Measurements from ENCODE around the gene EMID1.

The EMID1 gene

DNA sequence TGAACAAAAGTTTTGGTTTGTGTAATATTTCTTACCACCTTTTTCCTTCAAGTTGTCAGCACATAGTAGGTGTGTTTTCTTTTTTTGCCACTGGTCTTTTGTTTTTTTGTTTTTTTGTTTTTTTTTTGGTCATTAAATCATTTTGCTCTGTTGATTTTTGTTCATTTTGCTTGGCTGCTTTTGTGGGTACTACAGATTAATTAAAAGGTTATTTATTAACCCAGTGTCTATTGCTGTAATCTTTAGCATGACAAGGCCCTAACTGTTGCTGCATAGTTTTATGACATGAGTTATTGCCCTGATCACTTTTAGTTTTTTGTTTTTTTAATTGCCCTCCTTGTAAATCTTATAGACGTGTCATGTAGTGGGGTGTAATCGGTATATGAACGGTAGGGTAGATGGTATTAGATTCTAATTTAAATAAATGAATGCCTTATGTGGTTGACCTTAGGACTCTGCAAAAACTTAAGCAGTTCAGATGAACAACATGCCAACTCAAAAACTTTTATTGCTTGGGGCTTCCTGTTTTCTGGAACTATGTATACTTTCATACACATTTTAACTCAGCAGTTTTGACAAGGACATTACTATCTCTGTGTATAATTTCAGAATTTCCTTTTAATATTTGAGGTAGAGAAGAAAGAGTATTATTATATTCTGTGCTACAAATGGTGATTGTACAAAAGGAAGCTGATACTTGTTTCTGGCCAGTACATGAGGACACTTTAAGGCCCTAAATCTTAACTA lies 70.3 kb downstream of the EMID1 start:
- in situ Hi-C loops (cut with MboI; ENCODE audit: low sequenced_read_pairs), result no loop called here

- in situ Hi-C loops (cut with MboI; ENCODE audit: low sequenced_read_pairs), result no loop called here
Measured at GRCh38 chr22:29277927-29278326, 72.2 kb downstream of the EMID1 start.

DNA sequence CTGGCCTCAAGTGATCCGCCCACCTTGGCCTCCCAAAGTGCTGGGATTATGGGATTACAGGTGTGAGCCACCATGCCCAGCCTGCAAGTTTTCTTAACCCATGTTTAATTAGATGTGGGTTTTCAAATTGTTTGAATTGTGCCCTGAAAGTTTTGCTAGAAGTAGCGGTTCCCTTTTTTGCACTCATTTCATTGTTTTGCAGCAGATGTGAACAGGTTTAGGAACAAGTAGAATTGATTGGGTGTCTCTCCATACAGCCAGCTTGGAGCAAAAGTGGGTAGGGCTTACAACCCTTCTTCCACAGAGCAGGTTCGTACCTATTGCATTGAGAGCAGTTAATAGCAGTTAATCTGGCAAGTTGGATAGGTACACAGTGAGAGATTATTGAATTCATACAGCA lies 78.5 kb downstream of the EMID1 start:
- in situ Hi-C loops (cut with MboI; ENCODE audit: low sequenced_read_pairs), result no loop called here

- in situ Hi-C loops (cut with MboI; ENCODE audit: low sequenced_read_pairs), result no loop called here
Measured at GRCh38 chr22:29288837-29289236, 83.1 kb downstream of the EMID1 start.

DNA sequence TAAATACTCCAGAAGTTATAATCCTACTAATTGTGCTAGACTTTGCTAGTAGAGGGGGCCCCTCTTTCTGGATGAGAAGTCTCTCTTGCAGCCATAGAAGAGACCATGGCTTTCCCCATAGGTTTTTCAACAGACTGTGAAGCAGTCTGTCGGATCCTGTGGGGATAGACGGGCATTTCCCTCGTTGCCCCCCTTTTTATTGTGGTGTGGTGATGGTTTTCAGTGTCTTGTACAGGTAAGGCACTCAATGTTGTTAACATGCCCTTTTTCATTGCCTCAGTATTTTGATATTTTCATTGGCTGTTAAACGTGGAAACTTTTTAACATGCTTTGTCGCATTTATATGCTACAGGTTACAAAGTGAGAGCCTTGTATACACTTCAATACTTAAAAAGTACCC lies 84.4 kb downstream of the EMID1 start:
- in situ Hi-C loops (cut with MboI; ENCODE audit: low sequenced_read_pairs), result no loop called here

- in situ Hi-C loops (cut with MboI; ENCODE audit: low sequenced_read_pairs), result no loop called here
Measured at GRCh38 chr22:29291215-29291614, 85.5 kb downstream of the EMID1 start.

GRCh38 chr22:29292379-29292778 lies 86.7 kb downstream of the EMID1 start:
- in situ Hi-C loops (cut with MboI; ENCODE audit: low sequenced_read_pairs), result no loop called here

DNA sequence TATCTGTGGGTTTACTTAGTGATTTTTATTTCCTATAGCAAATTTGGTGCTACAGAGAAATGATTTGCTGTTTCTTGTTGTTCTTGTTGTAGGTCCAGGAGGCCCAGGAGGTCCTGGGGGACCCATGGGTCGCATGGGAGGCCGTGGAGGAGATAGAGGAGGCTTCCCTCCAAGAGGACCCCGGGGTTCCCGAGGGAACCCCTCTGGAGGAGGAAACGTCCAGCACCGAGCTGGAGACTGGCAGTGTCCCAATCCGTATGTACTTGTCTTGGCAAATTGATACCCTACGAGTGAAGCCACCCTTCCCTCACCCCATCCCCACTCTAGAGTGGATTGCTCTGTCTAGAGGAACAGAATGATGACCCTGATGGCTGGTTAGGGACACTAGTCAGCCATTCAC lies 92.9 kb downstream of the EMID1 start:
- in situ Hi-C loops (cut with MboI; ENCODE audit: low sequenced_read_pairs), result no loop called here

GRCh38 chr22:29299136-29299900 lies 93.6 kb downstream of the EMID1 start:
- in situ Hi-C loops (cut with MboI; ENCODE audit: low sequenced_read_pairs), result no loop called here

- in situ Hi-C loops (cut with MboI; ENCODE audit: low sequenced_read_pairs), result no loop called here
Measured at GRCh38 chr22:29300467-29300806, 94.7 kb downstream of the EMID1 start.

DNA sequence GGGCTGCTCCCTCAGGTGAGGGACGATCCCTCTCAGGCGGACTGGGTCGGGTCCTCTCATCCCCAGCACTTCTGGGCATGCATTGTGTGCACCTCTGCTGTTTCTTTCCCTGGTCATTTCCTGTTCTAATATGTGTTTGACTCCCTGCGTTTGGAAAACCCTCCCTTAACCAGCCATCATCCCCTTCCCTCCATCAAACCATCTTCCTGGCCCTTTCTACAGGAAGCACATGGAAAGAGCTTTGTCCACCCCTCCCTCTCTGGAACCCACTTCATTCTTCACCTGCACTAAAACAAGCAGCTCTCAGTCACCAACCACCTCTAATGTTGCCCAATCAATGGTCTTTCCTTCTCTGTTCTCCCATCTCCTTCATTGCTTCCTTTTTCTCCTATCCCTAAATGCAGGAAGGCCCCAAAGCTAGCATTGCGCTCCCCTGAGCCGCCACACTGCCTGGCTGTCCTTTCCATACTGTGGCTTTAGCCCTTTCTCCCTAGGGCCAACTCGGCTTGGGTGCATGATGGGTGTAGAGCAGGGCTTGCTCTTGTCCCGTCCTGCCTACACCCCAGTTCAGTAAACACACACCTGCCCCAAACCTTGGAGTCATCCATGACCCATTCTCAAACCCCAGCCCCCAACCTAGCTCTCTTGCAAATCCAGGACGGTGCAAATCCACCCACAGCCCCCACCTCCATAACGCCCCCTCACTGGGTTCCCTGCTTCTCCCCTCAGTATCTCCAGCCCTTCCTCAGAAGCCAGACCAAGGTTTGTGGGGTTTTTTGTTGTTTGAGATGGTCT lies 95.3 kb downstream of the EMID1 start:
- in situ Hi-C loops (cut with MboI; ENCODE audit: low sequenced_read_pairs), result no loop called here

DNA sequence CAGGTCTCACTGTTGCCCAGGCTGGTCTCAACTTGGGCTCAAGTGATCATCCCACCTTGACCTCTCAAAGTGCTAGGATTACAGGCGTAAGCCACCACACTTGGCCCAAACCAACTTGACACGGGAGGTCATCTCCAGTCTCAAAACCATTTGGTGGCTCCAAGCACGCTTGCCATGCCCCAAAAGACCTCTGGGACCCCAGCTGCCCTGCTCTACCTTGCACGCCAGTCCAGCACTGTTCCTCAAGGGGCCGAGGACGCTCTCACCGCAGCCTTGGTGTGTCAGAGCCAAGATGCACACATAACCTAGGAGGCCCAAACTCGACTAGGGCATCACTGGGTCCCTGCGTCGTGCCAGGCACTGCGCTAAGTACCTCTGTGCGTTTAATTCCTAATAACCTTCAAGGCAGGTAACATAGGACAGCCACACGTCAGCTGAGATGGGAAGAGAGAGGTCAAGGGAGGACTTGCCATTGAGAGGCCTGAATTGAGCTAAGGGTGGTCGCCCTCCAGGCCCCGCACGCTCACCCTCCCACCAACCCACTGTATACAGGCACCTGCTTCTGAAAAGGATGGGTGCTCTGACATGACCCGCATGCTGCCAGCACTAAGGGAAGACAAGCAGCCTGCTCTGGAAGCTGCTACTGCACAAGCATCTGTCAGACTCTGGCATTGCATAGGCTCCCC lies 96.2 kb downstream of the EMID1 start:
- in situ Hi-C loops (cut with MboI; ENCODE audit: low sequenced_read_pairs), result no loop called here

DNA sequence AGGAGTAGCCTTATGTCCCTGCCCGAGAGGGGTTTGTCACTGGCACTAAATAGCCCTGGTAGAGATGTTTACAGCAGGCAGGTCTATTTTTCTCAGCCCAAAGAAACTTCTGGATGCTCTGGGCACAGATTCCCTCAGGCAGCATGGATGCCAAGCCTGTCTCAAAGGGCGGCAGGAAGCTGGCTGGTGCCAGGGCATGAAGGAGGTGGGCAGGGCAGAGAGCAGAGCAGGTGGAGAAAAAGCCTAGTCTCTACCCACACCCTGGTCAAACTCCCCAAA lies 96.6 kb downstream of the EMID1 start:
- in situ Hi-C loops (cut with MboI; ENCODE audit: low sequenced_read_pairs), result no loop called here

GRCh38 chr22:29302681-29303465 lies 97.2 kb downstream of the EMID1 start:
- in situ Hi-C loops (cut with MboI; ENCODE audit: low sequenced_read_pairs), result no loop called here

DNA sequence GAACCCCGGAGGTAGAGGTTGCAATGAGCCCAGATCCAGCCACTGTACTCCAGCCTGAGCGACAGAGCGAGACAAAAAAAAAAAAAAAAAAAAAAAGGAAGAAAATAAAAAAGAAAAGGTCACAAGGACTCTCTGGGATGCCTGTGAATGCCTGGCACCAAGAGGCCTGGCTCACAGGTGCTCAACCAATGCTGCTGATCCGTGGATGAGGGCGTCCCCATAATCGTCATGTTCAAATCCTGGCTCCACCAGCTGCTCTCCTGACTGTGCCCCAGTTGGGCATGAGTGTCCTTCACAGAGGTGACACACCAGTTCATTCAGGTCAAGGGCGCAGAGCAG lies 100.1 kb downstream of the EMID1 start:
- in situ Hi-C loops (cut with MboI; ENCODE audit: low sequenced_read_pairs), result no loop called here

DNA sequence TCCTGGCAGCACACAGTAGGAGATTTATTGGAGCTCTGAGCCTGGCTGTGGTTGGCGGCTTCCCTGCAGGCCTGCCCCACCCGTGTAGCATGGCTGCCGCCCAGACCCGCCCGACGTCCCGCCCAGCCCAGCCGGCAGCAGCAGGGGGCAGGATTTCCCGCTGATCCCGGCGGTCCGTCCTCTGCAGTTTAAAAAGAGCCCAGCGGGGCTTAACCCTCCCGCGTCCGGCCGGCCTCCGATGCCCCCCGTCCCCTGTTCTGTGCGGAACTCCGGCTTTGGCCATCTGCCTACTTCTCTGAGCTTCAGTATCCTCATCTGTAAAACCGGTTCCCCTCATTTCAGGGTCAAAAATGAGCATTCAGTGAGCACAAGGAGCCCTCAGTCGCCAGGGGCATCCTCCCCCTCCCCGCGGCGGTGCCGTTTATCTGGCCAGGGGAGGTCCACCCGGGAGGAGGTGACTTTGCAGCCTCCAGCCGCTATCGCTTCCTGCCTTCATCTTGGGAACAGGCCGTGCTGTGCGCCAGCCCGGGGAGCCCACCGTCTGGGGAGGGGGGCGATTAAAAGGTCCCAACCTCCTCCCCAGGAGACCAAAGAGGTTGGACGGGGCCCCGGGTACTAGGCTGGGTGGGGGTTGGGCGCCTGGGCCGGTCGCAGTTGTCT lies 100.6 kb downstream of the EMID1 start, which contains the start of gene GAS2L1:
Gene GAS2L1 (plus strand): TSS at position 476 of the 660 bp plus-strand sequence. CDS start 1,456 bp downstream, outside the sequence.
- in situ Hi-C loops (cut with MboI; ENCODE audit: low sequenced_read_pairs), result no loop called here

DNA sequence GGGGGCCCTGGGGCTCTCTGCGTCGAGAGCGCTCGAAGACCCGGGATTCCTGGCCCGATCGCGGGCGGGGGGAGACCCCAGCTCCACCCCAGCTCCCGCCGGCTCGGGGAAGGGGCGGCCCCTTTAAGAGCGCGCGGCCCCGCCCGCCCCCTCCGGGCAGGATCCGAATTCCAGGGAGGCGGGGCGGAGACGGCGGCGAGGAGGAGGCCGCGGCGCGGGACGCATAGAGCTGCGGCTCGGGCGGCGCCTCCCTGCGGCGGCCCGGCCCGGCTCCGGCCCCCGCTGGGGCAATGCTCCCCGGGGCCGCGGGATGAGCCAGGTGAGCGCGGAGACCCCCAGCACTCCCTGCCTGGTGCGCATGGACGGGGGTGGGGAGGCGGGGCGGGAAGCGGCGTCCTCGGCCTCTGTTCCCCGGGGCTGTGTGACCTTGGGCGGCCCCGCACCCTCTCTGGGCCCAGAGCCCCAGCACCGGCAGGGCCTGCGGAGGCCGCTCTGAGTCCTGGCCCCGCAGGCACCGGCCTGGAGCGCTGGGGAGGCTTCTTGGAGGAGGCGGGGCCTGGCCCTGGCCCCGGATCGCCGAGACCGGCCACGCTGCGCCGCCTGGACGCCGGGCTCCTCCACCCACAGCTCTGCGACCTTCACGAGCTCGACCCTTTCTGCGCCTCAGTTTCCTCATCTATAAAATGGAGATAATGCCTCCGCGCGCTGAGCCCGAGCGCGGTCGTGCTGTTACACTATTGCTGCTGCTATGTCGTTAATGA lies 101.3 kb downstream of the EMID1 start:
- in situ Hi-C loops (cut with MboI; ENCODE audit: low sequenced_read_pairs), result no loop called here

DNA sequence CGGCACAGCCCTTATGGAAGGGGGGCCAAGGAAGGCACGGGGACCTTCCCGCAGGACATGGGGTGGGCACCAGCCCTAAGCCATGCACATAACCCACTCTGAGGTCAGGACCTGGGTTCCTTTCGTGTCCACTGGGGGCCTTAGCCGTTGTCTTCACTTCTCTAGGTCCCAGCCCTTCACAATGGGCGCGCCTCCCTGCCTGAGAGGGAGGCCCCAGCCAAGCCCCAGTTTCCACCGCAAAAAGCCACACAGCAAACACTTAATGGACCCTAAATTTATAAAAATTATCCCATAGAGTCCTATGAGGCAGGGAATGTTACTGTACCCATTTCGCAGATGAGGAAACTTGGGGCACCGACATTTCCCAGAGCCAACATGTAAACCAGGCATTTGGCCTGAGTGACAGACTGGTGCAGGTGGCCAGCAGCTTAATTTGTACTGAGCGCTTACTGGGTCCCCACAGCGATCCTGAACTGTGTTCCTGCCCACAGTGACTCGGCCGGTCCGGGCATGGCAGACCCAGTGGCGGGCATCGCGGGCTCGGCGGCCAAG lies 102.0 kb downstream of the EMID1 start:
- in situ Hi-C loops (cut with MboI; ENCODE audit: low sequenced_read_pairs), result no loop called here

DNA sequence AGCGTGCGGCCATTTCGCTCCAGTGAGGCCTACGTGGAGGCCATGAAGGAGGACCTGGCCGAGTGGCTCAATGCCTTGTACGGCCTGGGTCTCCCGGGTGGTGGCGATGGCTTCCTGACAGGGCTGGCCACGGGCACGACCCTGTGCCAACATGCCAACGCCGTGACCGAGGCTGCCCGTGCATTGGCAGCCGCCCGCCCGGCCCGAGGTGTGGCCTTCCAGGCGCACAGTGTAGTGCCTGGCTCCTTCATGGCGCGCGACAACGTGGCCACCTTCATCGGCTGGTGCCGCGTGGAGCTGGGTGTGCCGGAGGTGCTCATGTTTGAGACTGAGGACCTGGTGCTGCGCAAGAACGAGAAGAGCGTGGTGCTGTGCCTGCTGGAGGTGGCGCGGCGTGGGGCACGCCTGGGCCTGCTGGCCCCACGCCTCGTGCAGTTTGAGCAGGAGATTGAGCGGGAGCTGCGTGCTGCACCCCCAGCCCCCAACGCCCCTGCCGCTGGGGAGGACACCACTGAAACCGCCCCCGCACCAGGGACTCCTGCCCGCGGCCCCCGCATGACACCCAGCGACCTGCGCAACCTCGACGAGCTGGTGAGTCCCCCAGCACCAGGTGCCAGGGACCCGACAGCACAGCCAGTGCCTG lies 102.6 kb downstream of the EMID1 start:
- in situ Hi-C loops (cut with MboI; ENCODE audit: low sequenced_read_pairs), result no loop called here
